RPMI8226 (cell line): ENCODE data around the gene HFE.
"Not testable (repeated sequence)": the region's sequence is repeated elsewhere in the genome, so short reads cannot be mapped to it uniquely, and the experiment has no call there.

Experiments used
- DNase-seq: peaks from one replicate; pipeline ENCODE4 v3.0.0-alpha.2; 2015

The HFE gene

DNA sequence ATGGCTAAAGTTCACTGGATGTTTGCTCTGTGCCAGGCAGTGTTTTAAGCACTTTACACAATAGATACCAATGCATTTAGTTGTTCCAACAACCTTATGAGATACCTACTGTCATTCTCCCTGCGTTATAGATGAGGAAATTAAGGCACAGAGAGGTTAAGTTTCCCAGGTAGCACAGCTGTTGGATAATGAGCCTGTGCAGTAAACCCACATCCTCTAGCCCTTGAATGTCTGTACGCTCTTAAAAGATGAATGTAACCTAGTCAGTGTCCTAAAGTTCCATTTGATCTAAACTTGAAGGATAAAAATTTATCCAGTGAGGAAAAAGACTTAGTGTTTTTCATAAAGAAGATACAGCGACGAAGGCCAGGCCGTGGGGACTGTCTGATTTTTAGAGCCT lies 28.0 kb downstream of the HFE start:
- no peak for DNase-seq

- no peak for DNase-seq
These were observed 29.0 kb downstream of the HFE start for GRCh38 chr6:26116267-26116666.

DNA sequence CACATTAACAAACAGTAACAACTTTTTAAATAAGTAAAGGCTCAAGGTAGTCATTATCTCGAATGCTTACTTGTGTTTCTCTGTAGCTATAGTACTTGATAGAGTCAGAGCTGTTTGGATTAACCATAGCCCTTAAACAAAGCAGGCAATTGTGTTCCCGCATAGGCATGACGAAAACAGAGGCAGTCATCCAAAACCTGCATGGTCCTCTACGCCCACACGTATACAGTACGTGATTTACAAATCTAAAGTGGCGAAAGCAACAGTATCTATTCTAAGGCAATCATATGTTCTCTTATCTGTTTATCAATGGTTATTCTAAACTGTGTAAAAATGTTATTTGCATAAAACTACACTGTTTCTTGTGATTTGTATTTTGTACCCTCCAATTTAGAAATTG lies 31.8 kb downstream of the HFE start:
- DNase-seq, result no peak

DNA sequence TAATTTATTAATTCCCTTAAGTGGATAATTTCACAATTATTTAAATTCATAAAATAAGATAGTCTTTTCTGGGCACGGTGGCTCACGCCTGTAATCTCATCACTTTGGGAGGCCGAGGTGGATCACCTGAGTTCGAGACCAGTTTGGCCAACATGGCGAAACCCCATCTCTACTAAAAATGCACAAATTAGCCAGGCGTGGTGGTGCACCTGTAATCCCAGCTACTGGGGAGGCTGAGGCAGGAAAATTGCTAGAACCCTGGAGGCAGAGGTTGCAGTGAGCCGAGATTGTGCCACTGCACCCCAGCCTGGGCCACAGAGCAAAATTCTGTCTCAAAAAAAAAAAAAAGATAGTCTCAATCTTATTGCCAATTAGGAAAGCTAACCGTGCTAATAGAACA lies 32.9 kb downstream of the HFE start:
- DNase-seq, result not testable (repeated sequence)

DNA sequence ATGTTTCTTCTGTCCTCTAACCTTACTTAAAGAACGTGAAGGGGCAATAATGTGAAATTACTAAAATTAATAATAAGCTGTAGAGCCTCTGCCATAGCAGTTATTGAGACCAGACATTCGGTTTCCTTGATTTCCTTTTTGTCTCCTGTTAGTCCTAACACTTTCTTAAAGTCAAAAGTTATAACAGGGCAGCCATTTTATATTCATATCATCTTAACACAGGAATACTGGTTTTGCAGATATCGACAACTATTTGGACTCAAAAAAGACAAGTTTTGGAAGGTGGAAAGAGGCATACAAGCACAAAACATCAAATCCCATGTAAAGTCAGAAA lies 33.5 kb downstream of the HFE start:
- DNase-seq, result no peak

DNA sequence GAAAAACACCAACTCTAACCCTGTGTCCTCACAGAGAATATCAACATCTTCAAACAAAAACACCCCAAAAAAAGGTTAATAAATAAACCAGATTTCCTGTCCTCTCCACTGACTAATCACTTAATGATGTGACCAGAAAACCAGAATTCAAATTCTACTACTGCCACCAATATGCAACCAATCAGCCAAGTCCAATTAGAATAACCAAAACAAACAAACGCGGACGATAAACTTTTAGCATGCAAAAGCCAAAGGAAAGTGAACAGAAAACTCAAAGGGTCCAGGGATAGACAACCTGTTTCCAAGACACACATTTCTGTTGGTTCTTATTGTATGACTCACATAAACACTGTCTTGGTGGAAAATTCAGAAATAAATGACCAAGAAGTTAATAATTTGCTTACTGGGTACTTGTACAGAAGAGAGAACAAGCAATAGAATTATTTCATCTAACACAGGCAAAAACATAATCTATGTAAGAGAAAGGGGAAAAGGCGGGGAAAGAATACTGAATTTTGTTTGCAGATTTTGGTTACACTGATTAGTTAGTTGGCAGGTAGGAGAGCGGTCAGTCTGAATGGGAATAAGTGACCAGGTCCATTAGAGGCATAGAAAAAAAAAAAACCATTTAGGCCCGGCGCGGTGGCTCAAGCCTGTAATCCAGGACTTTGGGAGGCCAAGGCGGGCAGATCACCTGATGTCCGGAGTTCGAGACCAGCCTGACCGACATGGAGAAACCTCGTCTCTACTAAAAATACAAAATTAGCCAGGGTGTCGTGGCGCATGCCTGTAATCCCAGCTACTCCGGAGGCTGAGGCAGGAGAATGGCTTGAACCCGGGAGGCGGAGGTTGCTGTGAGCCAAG lies 34.1 kb downstream of the HFE start:
- no peak for DNase-seq

DNA sequence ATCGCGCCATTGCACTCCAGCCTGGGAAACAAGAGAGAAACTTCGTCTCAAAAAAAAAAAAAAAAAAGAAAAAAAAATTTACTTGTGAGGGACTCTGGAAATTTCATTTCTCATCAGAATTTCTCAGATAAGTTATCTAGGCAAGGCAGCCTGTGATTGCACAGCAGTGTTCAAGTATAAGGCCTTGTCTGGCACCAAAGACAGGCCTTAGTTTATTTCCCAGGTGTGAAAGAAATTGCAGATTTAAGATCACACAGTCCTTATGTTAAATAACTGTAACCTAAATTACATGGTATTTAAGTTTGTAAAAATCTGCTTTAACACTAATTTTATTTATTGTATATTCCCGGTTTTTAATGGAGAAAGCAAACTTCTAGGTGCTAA lies 34.8 kb downstream of the HFE start:
- DNase-seq, result peak; percentile 11

DNA sequence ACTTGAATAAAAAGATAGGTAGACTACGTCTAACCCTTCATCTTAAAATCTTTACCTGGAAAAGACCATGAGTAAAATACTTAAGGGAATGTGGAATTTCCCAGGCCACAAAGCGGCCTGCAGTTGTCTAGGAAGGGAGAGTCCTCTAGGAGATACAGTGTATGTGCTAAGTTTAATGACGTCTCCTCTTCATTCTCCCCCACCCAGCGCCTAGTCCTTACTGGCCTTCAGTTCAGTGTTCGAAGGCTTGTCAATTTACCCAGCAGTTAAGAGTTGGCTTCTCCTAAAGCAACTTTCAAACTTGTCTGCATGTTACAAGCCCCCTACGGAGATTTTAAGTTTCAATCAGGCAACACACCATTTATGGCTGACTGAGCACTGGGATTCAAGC lies 35.2 kb downstream of the HFE start:
- DNase-seq, result peak; percentile 58

GRCh38 chr6:26122793-26123674 lies 35.8 kb downstream of the HFE start:
- DNase-seq, result peak; percentile 99

DNA sequence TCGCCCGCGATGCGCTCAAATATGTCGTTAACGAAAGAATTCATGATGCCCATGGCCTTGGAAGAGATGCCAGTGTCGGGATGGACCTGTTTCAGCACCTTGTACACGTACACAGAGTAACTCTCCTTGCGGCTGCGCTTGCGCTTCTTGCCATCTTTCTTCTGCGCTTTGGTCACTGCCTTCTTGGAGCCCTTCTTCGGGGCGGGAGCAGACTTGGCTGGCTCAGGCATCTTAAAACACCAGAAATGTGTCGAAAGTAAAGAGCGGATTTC lies 36.4 kb downstream of the HFE start:
- no peak for DNase-seq

DNA sequence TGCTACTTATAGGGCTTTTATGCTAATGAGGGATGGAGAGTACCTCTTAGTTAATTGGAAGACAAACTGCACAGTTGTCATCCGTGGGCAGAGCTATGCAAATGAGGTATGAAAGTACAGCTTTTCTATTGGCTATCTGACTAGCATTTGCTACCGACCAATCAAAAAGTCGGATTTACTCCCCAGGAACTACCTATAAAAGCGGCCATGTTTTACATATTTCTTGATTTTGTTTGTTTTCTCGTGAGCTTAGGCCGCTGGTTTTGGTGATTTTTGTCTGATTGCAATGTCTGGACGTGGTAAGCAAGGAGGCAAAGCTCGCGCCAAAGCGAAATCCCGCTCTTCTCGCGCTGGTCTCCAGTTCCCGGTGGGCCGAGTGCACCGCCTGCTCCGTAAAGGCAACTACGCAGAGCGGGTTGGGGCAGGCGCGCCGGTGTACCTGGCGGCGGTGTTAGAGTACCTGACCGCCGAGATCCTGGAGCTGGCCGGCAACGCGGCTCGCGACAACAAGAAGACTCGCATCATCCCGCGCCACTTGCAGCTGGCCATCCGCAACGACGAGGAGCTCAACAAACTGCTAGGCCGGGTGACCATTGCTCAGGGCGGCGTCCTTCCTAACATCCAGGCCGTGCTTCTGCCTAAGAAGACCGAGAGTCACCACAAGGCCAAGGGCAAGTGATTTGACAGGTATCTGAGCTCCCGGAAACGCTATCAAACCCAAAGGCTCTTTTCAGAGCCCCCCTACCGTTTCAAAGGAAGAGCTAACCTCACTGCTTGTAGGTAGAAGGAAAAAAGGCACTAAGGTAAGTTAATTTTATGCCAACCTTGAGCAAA lies 36.9 kb downstream of the HFE start:
- DNase-seq, result peak; percentile 98

GRCh38 chr6:26124781-26125685 lies 37.8 kb downstream of the HFE start:
- DNase-seq, result peak; percentile 52

DNA sequence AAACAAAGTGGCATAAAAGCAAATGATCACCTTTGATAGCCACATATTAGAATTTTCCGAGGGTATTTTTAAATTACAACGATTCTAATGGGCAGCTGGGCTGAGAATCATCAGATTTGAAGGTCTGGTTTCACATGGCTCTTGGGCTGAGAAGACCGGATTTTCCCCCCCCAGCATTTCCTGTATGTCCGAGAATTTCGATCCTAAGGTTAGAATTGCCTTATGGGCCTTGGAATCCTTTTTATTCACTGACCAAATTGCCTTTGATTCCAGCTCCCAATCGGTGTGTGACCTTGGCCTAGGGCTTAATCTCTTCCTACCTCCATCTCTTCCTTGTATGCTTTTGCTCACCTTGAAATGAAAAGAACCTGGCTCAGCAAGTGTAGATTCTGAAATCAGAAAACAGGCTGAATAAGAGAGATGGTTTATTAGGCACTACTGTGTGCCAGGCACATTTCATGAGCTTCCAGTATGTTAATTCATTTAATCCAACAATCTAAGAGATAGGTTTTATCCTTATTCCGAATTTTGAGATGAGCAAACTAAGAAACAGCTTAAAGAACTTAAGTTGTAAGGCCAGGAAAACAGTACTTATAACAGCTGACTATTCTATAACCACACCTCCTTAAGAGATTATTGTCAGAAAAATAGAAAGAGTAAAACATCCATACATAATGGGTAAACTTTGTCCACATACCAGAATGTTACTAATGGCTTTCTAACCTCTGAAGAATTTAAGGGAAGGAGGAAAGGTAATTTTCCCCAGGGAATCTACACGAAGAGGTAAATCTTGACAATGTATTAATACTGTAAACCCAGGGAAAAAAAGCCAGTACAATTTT lies 39.4 kb downstream of the HFE start:
- peak; percentile 30 for DNase-seq

DNA sequence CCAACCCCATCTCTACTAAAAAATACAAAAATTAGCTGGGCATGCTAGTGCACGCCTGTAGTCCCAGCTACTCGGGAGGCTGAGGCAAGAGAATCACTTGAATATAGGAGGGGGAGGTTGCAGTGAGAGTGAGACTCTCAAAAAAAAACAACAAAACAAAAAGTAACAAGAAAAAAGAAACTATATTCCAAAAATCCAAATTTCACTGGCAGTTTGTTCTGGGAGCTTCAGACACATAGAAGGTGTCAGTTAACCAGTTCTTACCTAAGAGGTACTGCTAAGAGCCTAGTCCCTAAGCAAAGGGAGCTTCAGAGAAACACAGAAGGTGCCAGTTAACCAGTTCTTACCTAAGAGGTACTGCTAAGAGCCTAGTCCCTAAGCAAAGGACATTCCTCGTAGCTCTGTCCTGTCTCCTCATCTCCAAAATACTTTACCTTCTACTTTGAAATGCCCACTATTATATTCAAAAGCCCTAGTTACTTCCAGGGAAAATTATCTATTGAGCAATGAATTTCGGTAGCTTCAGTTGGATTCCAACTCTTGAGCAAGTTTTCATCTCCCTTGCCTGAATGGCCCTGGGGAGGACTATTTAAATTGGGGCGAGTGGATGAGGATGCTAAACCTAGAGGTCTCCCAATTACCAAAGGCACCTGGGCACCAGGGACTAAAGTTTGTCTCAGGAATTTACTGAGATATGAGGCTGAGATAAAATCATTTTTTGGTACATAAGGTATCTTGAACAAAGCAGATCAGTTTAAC lies 41.0 kb downstream of the HFE start:
- peak; percentile 5 for DNase-seq

DNA sequence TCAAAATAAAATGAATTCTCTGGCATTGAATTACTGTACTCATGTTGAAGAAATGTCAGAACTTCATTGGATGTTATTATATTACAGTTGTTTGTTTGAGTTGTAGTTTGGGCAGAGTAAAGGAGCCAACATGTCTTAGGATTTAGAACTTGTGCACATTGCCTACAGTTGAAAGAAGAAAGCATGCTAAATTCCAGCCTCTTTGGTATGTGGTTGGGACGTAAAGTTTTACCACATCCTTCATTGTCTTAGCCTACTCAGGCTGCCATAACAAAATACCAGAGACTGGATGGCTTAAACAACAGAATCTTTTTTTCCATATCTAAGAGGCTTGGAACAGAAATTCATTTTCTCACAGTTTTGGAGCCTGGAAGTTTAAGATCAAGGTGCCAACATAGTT lies 42.4 kb downstream of the HFE start:
- no peak for DNase-seq

DNA sequence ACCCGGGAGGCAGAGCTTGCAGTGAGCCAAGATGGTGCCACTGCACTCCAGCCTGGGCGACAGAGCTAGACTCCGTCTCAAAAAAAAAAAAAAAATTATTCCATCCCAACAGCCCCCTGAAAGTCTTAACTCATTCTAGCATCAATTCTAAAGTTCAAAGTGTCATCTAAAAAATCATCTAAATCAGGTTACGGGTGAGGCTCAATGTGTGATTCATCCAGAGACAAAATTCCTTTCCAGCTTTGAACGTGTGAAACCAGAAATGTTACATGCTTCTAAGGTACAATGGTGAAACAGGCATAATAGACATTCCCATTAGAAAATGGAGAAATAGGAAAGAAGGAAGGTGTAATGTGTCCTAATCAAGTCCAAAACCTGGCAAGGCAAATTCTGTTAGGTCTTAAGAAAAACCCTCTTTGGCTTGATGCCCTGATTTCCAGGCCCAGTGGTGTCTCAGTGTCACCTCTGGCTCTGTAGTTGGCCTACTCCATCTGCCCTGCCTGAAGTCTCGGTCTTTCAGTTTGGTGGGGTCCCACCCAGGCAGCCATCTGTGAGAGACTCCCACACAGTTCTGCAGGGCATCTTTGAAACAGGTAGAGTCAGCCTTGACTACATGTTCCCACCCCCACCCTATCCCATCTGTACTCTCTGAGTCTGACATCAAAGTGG lies 43.5 kb downstream of the HFE start:
- DNase-seq, result no peak

DNA sequence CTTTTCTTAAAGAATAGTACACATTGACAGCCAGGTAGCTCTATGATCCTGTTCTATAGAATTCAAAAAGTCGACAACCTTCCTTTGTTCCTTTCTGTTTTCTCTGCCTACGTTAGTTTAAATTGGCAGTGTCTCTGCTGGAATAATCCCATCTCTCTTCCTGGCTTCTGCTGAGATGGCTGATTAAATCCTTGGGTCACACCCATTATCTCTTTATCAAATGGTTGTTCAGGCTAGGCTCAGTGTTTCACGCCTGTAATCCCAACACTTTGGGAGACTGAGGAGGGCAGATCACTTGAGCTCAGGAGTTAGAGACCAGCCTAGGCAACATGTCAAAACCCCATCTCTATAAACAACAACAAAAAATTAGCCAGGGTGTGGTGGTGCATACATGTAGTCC lies 44.4 kb downstream of the HFE start:
- DNase-seq, result no peak

GRCh38 chr6:26133730-26134129 lies 46.5 kb downstream of the HFE start:
- DNase-seq, result no peak

DNA sequence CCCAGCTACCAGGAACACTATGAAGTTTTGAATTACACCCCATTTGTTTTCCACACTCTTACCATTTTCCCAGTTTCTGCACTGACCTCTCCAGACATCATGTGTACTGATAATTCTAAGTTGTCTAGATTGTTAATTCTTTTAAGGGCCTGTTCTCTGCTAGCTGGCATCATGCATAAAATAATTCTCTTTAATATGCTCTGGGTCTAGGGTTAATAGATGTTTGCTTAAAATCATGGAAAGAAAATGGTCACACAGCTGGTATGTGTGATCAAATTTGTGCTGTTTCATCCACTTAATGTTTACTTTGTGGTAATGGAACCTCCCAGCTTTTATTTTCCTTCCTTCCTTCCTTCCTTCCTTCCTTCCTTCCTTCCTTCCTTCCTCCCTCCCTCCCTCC lies 49.1 kb downstream of the HFE start:
- DNase-seq, result peak; percentile 0
